Smooth muscle cell (in vitro differentiated cells): Measurements from ENCODE around the gene SLC46A3. TPM values are rescaled to one million over a fixed set of nuclear protein-coding genes. Genes with fewer than 3 reads are reported as not detected.
"Not testable (repeated sequence)": the region's sequence is repeated elsewhere in the genome, so short reads cannot be mapped to it uniquely, and the experiment has no call there.

Source experiments
- DNase-seq: peaks from one replicate; lab custom pipeline; 2025; ENCODE audit not compliant: unreplicated experiment; lab: John Stamatoyannopoulos, UW
- H2AFZ ChIP-seq: fragments of 200-600 bp; sonication (generic); 2 replicates; pipeline ENCODE4 v1.6.0; 2016; ENCODE audit warnings: antibody characterized with exemption, low read depth, mild to moderate bottlenecking
- H3F3A ChIP-seq: fragments of 200-600 bp; sonication (generic); 2 replicates; pipeline ENCODE4 v1.6.0; 2017; ENCODE audit warnings: antibody characterized with exemption, low read depth
- H3K27ac ChIP-seq: fragments of 200-600 bp; sonication (generic); 2 replicates; pipeline ENCODE4 v1.5.1; 2016; ENCODE audit warnings: low read depth, mild to moderate bottlenecking
- H3K27me3 ChIP-seq: fragments of 200-600 bp; sonication (generic); 2 replicates; pipeline ENCODE4 v1.6.1; 2016; ENCODE audit warnings: low read depth, mild to moderate bottlenecking
- H3K36me3 ChIP-seq: fragments of 200-600 bp; sonication (generic); 2 replicates; pipeline ENCODE4 v1.5.1; 2016; ENCODE audit warnings: low read depth
- H3K4me1 ChIP-seq: fragments of 200-600 bp; sonication (generic); 2 replicates; pipeline ENCODE4 v1.5.1; 2016; ENCODE audit warnings: low read depth
- H3K4me2 ChIP-seq: fragments of 200-600 bp; sonication (generic); 2 replicates; pipeline ENCODE4 v1.6.0; 2016; ENCODE audit warnings: mild to moderate bottlenecking
- H3K4me3 ChIP-seq: fragments of 200-600 bp; sonication (generic); 2 replicates; pipeline ENCODE4 v1.5.1; 2016; ENCODE audit warnings: mild to moderate bottlenecking
- H3K79me2 ChIP-seq: fragments of 200-600 bp; sonication (generic); 2 replicates; pipeline ENCODE4 v1.6.0; 2016; ENCODE audit warnings: low read depth, mild to moderate bottlenecking
- H3K9ac ChIP-seq: fragments of 200-600 bp; sonication (generic); 2 replicates; pipeline ENCODE4 v1.6.0; 2016; ENCODE audit warnings: low read depth
- H3K9me3 ChIP-seq: fragments of 200-600 bp; sonication (generic); replicated peaks from 2 replicates; pipeline ENCODE4 v1.5.1; 2016; ENCODE audit warnings: low read depth
- H4K20me1 ChIP-seq: fragments of 200-600 bp; sonication (generic); 2 replicates; pipeline ENCODE4 v1.6.0; 2016; ENCODE audit warnings: low read depth
- WGBS: methylation state at CpG from one replicate; pipeline ENCODE4 v1.1.7; 2016; ENCODE audit warnings: low lambda C conversion rate; 5-methylcytosine and 5-hydroxymethylcytosine counted together
- polyA plus RNA-seq: library from polyadenylated mRNA; unstranded; fragments of >200 nt; fragmentation: Nextera tagmentation; extraction: Ambion mirVana; gene quantifications from 2 replicates; pipeline ENCODE4 v1.2.1, GENCODE V29; 2016
- total RNA-seq: library from RNA; depleted of rRNA; stranded (reverse); fragments of >200 nt; gene quantifications from 2 replicates; pipeline ENCODE4 v1.2.3, GENCODE V29; 2014
- TF ChIP-seq, protein P1 (sequence below): fragments of 200-600 bp; sonication (generic); IDR thresholded peaks from 2 replicates; pipeline ENCODE4 v1.5.1; 2017; ENCODE audit warnings: borderline replicate concordance, mild to moderate bottlenecking, antibody characterized with exemption; ENCODE audit not compliant: insufficient read depth, poor library complexity, severe bottlenecking

SLC46A3 gene
- total and polyA plus RNA-seq, 2 experiments from 2014 or later, result 11.2 to 20.2 TPM

DNA sequence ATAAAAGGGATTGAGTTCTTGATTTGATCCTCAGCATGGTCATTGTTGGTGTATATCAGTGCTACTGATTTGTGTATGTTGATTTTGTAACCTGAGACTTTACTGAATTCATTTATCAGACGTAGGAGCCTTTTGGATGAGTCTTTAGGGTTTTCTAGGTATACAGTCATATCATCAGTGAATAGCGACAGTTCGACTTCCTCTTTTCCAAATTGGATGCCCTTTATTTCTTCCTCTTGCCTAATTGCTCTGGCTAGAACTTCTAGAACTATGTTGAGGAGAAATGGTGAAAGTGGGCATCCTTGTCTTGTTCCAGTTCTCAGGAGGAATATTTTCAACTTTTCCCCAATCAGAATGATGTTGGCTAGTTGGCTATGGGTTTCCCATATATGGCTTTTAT is 32.9 kb downstream of the SLC46A3 start:
- H3K9ac ChIP-seq, result no peak overlapping the region
- no peaks in the 10 kb centered on the region for H3K79me2 ChIP-seq
- no peak overlapping the region for H3K4me2 ChIP-seq
- peaks cover 4% of the 10 kb centered on the region for H3K36me3 ChIP-seq
- no peaks in the 10 kb centered on the region for H4K20me1 ChIP-seq
- 93% methylated on average over 3 of the region's 3 CpGs for WGBS
- no peak for DNase-seq
- TF ChIP-seq, protein P1, sequence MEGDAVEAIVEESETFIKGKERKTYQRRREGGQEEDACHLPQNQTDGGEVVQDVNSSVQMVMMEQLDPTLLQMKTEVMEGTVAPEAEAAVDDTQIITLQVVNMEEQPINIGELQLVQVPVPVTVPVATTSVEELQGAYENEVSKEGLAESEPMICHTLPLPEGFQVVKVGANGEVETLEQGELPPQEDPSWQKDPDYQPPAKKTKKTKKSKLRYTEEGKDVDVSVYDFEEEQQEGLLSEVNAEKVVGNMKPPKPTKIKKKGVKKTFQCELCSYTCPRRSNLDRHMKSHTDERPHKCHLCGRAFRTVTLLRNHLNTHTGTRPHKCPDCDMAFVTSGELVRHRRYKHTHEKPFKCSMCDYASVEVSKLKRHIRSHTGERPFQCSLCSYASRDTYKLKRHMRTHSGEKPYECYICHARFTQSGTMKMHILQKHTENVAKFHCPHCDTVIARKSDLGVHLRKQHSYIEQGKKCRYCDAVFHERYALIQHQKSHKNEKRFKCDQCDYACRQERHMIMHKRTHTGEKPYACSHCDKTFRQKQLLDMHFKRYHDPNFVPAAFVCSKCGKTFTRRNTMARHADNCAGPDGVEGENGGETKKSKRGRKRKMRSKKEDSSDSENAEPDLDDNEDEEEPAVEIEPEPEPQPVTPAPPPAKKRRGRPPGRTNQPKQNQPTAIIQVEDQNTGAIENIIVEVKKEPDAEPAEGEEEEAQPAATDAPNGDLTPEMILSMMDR, result no peak
- H3F3A ChIP-seq, result no peaks in the 10 kb centered on the region
- H2AFZ ChIP-seq, result no peak overlapping the region
- H3K27me3 ChIP-seq, result no peaks in the 10 kb centered on the region
- no peaks in the 10 kb centered on the region for H3K4me1 ChIP-seq
- H3K27ac ChIP-seq, result no peak overlapping the region
- peaks cover 8% of the 10 kb centered on the region for H3K9me3 ChIP-seq
- no peak overlapping the region for H3K4me3 ChIP-seq

DNA sequence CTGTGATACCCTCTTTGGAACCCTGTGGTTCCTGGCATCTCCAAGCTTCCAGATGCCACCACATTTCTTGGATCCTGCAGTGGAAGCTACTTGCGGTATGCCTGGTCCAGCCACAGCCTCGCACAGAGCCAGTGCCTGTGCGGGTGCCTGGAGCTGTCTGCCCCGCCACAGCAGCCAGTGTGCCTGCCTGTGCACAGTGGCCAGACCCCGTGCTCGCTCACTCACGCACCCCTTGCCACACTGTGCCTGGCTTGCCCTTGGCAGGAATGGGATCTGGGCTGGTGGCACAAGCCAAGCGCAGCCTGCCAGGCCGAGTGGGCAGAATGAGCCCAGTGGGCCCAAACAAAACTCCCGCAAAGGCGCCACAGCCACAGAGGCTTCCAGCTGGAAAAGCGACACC is 33.7 kb downstream of the SLC46A3 start:
- Histone ChIP-seq H3K36me3 (peaks cover 4% of the 10 kb centered on the region), H3K27me3 (no peaks in the 10 kb centered on the region), H4K20me1 (no peaks in the 10 kb centered on the region), H3K27ac (no peak overlapping the region), H3K9ac (no peak overlapping the region), H3K79me2 (no peaks in the 10 kb centered on the region), H3K4me3 (no peak overlapping the region), H3F3A (no peaks in the 10 kb centered on the region), H3K4me1 (no peaks in the 10 kb centered on the region), H3K4me2 (no peak overlapping the region), H2AFZ (no peak overlapping the region), H3K9me3 (peaks cover 8% of the 10 kb centered on the region)
- WGBS, result 97% methylated on average over 12 of the region's 12 CpGs
- TF ChIP-seq, protein P1, result no peak
- no peak for DNase-seq

DNA sequence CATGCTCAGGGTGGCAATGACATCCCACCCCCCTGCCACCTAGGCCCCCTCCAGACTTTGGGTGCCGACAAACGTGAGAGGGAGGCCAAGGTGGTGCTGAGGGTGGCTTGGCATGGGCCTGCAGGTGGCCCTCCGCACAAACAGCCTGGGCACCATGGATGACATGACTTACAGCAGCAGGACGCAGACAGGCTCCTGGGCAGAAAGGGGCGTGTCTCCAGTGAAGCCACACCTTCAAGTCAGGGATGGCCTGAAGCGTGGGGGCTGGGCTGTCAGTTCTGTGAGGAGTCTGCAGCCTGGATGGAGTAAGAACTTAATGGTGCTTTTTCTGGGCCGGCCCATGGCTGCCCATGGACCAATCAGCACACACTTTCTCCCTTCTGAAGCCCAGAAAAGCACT is 34.5 kb downstream of the SLC46A3 start:
- DNase-seq, result no peak

DNA sequence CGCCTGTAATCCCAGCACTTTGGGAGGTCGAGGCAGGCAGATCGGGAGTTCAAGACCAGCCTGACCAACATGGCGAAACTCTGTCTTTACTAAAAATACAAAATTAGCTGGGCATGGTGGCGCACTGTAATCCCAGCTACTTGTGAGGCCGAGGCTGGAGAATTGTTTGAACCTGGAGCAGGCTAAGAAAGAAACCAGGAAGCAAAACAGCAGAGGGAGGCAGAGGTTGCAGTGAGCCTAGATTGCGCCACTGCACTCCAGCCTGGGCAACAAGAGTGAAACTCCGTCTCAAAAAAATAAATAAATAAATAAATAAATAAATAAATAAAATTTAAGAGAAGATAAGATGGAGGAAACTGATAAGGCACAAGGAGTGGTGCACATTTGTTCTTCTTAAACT is 35.6 kb downstream of the SLC46A3 start:
- 91% methylated on average over 8 of the region's 8 CpGs for WGBS
- DNase-seq, result not testable (repeated sequence)

More for the DNA sequence above, 34.5 kb downstream of the SLC46A3 start:
- H3K27ac ChIP-seq, result no peak overlapping the region
- H3K4me3 ChIP-seq, result no peak overlapping the region
- H3K9me3 ChIP-seq, result peaks cover 8% of the 10 kb centered on the region
- no peaks in the 10 kb centered on the region for H3K79me2 ChIP-seq
- no peaks in the 10 kb centered on the region for H4K20me1 ChIP-seq
- no peak overlapping the region for H3K4me2 ChIP-seq
- peaks cover 4% of the 10 kb centered on the region for H3K36me3 ChIP-seq
- no peak overlapping the region for H2AFZ ChIP-seq
- 49% methylated on average over 7 of the region's 7 CpGs for WGBS
- TF ChIP-seq, protein P1, result no peak
- no peaks in the 10 kb centered on the region for H3K27me3 ChIP-seq
- no peak overlapping the region for H3K9ac ChIP-seq
- peaks cover 7% of the 10 kb centered on the region for H3F3A ChIP-seq
- no peaks in the 10 kb centered on the region for H3K4me1 ChIP-seq

More for the DNA sequence above, 35.6 kb downstream of the SLC46A3 start:
- H3F3A ChIP-seq, result peaks cover 12% of the 10 kb centered on the region
- not testable (repeated sequence) for H3K4me2 ChIP-seq, H3K27ac ChIP-seq, H3K9ac ChIP-seq, H3K27me3 ChIP-seq, H3K79me2 ChIP-seq, H3K4me1 ChIP-seq, H3K4me3 ChIP-seq, H4K20me1 ChIP-seq, H3K36me3 ChIP-seq, H3K9me3 ChIP-seq, H2AFZ ChIP-seq
